Activated CD4-positive, alpha-beta T cell treated with anti-CD3 and anti-CD28 coated beads, Interleukin-2, amount 10 ng/mL, durations not matched to agents 7 days and 5 days (primary cell): ENCODE data around the gene NPEPPS. TPM values are rescaled to one million over a fixed set of nuclear protein-coding genes. Genes with fewer than 3 reads are reported as not detected.
A peak's percentile ranks its signal among the peaks of the same experiment; 100 is the strongest.
"Not testable (repeated sequence)": the region's sequence is repeated elsewhere in the genome, so short reads cannot be mapped to it uniquely, and the experiment has no call there.

Experiments used
- CTCF ChIA-PET: fragments of 350-600 bp; sonication (Branson Sonifier 250); formaldehyde crosslinking; loops from one replicate; lab custom pipeline; 2021; ENCODE audit warnings: antibody characterized with exemption; lab: Charles Lee
- POLR2A ChIA-PET: fragments of 350-600 bp; sonication (Branson Sonifier 250); formaldehyde crosslinking; loops from one replicate; lab custom pipeline; 2021; ENCODE audit warnings: antibody characterized with exemption; lab: Charles Lee
- DNase-seq: peaks from one replicate; pipeline ENCODE4 v3.0.0-alpha.2; 2020
- H3K27ac Mint-ChIP-seq: one replicate; pipeline ENCODE4 v1.8.0; 2021; ENCODE audit warnings: mild to moderate bottlenecking, moderate library complexity, mixed read lengths
- H3K27me3 Mint-ChIP-seq: one replicate; pipeline ENCODE4 v1.8.0; 2021; ENCODE audit warnings: mixed read lengths
- H3K36me3 Mint-ChIP-seq: one replicate; pipeline ENCODE4 v1.8.0; 2021; ENCODE audit warnings: low read depth, mixed read lengths
- H3K4me1 Mint-ChIP-seq: one replicate; pipeline ENCODE4 v1.8.0; 2021; ENCODE audit warnings: mixed read lengths
- H3K4me3 Mint-ChIP-seq: one replicate; pipeline ENCODE4 v1.8.0; 2021; ENCODE audit warnings: mild to moderate bottlenecking, moderate library complexity, mixed read lengths
- H3K9me3 Mint-ChIP-seq: one replicate; pipeline ENCODE4 v1.8.0; 2021; ENCODE audit warnings: mixed read lengths
- total RNA-seq, 2 experiments: library from RNA; stranded (reverse); gene quantifications; one replicate each; pipeline ENCODE4 v1.2.3, GENCODE V29; 2021

NPEPPS gene
- total RNA-seq, 2 experiments from 2014 or later: 79.6 to 110 TPM

DNA sequence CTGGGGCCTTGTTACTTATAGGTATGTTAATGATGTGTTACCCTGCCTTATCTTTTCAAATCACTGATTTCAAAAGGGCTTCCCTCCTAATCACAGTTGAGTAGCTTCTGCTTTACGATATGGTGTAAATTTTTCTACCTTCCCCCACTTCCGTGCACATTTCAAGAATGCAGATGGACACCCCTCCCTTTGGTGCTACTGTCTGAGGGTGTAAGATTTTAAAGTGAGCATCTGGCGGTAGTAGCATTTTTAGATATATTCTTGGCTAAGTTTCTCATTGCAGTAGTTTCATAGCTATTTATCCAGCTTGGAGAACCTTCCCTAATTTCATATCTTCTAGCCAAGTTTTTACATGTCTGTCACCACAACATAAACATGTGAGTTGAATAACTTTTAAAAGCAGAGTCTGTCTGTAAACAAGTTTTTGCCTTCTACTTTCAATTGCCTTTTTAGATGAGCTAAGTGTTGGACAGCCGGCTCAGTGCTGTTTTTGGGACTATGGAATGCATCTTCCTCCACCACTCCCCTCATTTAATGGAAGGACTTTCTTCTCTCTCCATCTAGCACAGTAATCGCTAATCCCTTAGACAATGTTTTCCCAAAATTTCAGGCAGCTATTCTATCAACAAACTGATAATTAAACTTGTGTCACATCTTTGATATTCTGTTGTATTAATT is 55.6 kb downstream of the NPEPPS start:
- not testable (repeated sequence) for H3K27ac Mint-ChIP-seq
- peaks cover 11% of the 10 kb centered on the region for H3K36me3 Mint-ChIP-seq

DNA sequence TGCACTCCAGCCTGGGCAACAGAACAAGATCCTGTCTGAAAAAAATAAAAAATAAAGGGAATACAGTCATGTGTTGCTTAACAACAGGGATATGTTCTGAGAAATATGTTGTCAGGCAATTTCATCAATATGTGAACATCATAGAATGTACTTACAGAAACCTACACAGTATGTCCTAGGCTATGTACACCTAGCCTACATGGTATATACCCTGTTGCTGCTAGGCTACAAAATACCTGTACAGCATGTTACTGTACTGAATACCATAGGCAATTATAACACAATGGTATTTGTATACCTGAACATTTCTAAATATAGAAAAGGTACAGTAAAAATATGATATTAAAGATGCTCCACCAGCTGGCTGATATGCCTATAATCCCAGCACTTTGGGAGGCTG is 62.6 kb downstream of the NPEPPS start:
- H3K4me1 Mint-ChIP-seq, H3K9me3 Mint-ChIP-seq, H3K27me3 Mint-ChIP-seq, H3K4me3 Mint-ChIP-seq, DNase-seq, H3K27ac Mint-ChIP-seq, POLR2A ChIA-PET: not testable (repeated sequence)
- peaks cover 15% of the 10 kb centered on the region for H3K36me3 Mint-ChIP-seq
- CTCF ChIA-PET: interaction anchor here (0.6 kb wide), 1 partner anchor 18 kb away, joined by 3 read pairs; no protein-coding TSS in a partner anchor

More for the DNA sequence above, 55.6 kb downstream of the NPEPPS start:
- POLR2A ChIA-PET, H3K4me3 Mint-ChIP-seq, DNase-seq, CTCF ChIA-PET, H3K4me1 Mint-ChIP-seq, H3K9me3 Mint-ChIP-seq, H3K27me3 Mint-ChIP-seq: not testable (repeated sequence)

DNA sequence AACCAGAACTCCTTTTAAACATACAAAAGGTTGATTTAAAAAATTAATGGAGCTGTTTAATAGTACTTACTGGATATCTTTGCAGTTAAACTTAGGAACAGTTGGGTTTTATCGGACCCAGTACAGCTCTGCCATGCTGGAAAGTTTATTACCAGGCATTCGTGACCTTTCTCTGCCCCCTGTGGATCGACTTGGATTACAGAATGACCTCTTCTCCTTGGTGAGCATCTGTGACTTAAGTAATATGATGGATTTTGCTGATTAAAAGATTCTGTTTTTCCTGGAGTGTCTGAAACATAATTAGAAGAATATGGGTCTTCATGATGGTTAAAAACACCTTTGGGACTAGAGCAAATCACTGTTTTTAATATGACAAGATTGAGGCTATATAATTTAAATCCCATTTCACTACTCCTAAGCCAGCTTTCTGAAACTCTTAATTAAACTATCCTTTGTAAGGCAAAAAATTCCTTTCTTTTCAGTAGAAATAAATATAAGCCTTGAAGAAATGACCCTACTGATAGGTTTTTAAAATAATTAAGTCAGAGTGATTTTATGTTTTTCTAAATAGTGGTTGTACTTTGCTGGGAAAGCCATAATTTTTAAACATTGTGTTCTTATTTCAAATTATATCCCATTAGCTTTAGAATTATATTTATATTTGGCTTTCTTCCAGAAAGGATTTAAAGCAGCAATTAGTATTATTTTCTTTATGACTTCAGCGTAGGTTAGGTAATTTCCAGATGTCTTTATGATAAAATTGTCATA is 73.1 kb downstream of the NPEPPS start:
- Mint-ChIP-seq H3K36me3 (peaks cover 36% of the 10 kb centered on the region), H3K9me3 (no peaks in the 10 kb centered on the region), H3K27ac (no peak overlapping the region), H3K4me3 (no peak overlapping the region), H3K4me1 (peaks cover under 1% of the 10 kb centered on the region), H3K27me3 (no peaks in the 10 kb centered on the region)
- POLR2A ChIA-PET: no interaction called here
- CTCF ChIA-PET: no interaction called here
- DNase-seq: no peak

DNA sequence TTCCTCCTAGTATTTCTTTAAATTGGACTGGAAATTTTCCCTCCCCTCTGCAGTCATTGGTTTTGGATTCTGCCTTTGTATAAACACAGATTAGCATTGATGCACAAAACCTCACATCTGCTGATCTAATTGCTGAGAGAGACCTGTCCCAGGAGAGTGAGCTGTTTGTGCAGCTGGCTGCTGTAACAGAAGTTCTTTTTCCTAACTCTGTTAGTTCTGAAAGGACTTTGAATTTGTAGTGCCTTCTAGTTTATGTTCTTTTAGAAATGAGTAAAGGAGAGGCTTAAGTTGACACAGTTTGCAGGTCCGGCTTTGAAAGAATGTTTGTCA is 73.7 kb downstream of the NPEPPS start:
- ChIA-PET POLR2A (no interaction called here), CTCF (no interaction called here)
- Mint-ChIP-seq H3K36me3 (peaks cover 34% of the 10 kb centered on the region), H3K27me3 (no peaks in the 10 kb centered on the region), H3K4me3 (no peak overlapping the region), H3K27ac (no peak overlapping the region), H3K9me3 (no peaks in the 10 kb centered on the region), H3K4me1 (peaks cover 3% of the 10 kb centered on the region)
- DNase-seq: no peak

DNA sequence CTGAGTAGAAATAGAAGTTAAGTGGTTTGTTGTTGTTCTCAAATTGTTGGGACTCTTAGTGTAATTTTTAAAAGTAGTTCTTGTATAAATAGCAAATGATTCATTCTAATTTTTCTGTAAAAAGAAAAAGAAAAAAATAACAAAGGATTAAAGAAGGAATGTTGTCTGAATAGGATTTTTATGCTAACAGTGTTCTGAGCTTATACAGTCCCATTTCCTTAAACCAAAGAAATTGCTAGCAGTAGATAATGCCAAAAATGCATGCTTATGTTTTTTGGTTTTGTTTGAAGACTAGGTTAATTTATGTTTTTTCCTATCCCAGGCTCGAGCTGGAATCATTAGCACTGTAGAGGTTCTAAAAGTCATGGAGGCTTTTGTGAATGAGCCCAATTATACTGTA is 74.1 kb downstream of the NPEPPS start:
- no peak overlapping the region for H3K27ac Mint-ChIP-seq
- no peak for DNase-seq
- ChIA-PET CTCF (no interaction called here), POLR2A (no interaction called here)
- H3K9me3 Mint-ChIP-seq: no peaks in the 10 kb centered on the region
- H3K36me3 Mint-ChIP-seq: peaks cover 37% of the 10 kb centered on the region
- no peak overlapping the region for H3K4me3 Mint-ChIP-seq
- no peaks in the 10 kb centered on the region for H3K27me3 Mint-ChIP-seq
- H3K4me1 Mint-ChIP-seq: peaks cover 7% of the 10 kb centered on the region

DNA sequence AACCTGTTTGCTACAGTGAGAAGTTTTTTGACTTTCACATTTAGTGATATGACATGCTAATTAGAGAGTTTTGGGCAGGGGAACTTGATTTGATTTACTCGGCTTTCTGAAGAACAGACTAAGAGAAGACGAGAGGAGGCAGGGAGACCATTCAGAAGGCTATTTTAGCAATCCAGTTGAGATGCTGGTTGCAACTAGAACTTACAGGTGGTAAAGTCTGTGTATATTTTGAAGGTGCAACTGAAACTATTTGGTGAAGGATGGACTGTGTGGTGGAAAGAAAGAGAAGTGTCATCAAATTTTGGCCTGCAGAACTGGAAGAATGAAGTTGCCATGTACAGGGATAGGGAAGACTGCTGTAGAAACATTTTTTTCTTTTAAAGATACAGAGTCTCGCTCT is 76.6 kb downstream of the NPEPPS start:
- Mint-ChIP-seq H3K9me3 (no peaks in the 10 kb centered on the region), H3K4me1 (peaks cover 10% of the 10 kb centered on the region), H3K4me3 (no peak overlapping the region), H3K36me3 (peaks cover 28% of the 10 kb centered on the region), H3K27ac (no peak overlapping the region), H3K27me3 (no peaks in the 10 kb centered on the region)
- no peak for DNase-seq
- CTCF ChIA-PET: interaction anchor here (1.0 kb wide), 1 partner anchor 11 kb away, joined by 3 read pairs; no protein-coding TSS in a partner anchor
- POLR2A ChIA-PET: no interaction called here

DNA sequence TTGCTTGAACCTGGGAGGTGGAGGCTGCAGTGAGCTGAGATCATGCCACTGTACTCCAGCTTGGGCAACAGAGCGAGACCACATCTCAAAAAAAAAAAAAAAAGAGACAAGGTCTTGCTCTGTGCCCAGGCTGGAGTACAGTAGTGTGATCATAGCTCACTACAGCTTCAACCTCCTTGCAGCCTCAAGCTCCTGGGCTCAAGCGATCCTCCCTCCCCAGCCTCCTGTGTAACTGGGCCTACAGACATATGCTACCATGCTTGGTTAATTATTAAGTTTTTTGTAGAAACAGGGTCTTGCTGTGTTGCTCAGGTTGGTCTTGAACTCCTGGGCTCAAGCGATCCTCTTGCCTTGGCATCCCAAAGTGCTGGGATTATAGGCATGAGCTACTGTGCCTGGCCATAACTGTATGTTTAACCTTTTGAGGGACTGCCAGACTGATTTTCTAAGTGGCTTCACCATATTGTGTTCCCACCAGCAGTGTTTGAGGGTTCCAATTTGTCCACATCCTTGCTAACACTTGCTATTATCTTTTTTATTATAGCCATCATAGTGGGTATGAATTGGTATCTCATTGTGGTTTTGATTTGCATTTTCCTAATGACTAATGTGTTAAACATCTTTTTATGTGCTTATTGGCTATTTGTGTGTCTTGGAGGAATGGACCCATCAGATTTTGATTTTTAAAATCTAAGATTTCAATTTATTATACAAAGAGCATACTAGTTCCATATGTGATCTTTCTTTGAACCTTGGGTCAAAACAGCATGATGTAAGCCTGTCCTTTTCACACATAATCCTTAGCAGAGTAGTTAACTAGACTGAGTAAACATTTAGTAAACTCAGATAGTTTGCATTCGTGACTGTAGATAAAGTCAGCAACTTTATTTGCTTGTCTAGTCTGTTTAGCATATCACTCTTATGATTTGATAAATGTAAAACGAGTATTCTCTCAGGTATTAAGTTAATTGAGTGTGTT is 80.8 kb downstream of the NPEPPS start:
- ChIA-PET CTCF (interaction anchor here (0.6 to 1.1 kb wide), 3 partner anchors 9 to 316 kb away, joined by 3 read pairs; no protein-coding TSS in a partner anchor), POLR2A (no interaction called here)
- Mint-ChIP-seq H3K27me3 (no peaks in the 10 kb centered on the region), H3K4me1 (peaks cover 14% of the 10 kb centered on the region), H3K9me3 (no peaks in the 10 kb centered on the region), H3K36me3 (peaks cover 34% of the 10 kb centered on the region), H3K4me3 (no peak overlapping the region), H3K27ac (no peak overlapping the region)
- no peak for DNase-seq

DNA sequence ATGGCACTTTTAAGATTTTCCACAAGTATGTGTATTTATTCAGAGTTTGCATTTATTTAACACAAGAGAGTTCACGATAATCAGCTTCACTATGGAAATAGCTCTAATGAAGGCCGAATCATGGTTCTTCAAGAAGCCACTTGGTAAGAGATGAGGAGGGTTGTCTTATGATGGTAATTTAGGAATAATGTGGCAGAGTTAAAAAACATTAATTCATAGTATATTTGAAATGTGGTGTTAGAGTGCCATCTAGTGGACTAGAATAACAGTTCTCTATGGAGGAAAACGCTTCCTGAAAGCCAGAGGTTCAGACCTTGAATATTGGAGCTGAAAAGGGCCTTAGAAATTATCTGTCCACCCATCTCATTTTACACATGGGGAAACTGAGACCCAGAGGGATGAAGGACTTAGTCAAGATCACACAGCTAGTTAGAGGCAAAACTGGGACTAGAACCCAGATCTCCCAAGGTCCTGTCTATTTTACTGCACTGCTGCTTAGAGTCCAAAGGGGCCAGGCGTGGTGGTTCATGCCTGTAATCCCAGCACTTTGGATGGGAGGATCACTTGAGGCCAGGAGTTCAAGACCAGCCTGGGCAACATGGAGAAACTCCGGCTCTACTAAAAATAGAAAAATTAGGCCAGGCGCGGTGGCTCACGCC is 85.0 kb downstream of the NPEPPS start:
- Mint-ChIP-seq H3K27me3 (no peaks in the 10 kb centered on the region), H3K36me3 (peaks cover 41% of the 10 kb centered on the region), H3K4me3 (no peak overlapping the region), H3K27ac (no peak overlapping the region), H3K4me1 (peaks cover 13% of the 10 kb centered on the region), H3K9me3 (no peaks in the 10 kb centered on the region)
- ChIA-PET POLR2A (no interaction called here), CTCF (interaction anchor here (0.6 to 1.9 kb wide), 7 partner anchors 9 to 327 kb away, joined by 3 to 8 read pairs (median 3); no protein-coding TSS in a partner anchor)
- no peak for DNase-seq

DNA sequence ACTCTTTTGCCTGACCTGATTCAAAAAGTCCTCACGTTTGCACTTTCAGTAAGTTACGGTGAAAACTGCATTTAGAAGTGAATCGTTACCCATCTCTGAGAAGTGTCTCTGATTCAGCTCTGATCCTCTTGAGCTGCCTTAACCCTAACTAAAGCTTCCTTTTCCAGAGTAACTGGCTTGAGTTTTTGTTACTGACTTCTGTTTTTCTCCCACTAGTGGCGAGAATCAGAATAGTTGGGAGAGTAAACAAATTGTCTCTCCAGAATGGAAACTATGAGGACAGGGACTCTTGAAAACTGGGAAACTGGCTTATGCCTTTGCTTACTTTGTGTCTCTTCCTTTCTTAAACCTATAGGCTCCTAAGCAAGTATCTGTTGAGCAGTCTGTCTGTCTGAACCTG is 87.5 kb downstream of the NPEPPS start:
- peaks cover 43% of the 10 kb centered on the region for H3K36me3 Mint-ChIP-seq
- no peaks in the 10 kb centered on the region for H3K27me3 Mint-ChIP-seq
- no peak for DNase-seq
- H3K4me3 Mint-ChIP-seq: no peak overlapping the region
- ChIA-PET CTCF (interaction anchor here (0.9 to 1.0 kb wide), 3 partner anchors 8 to 21 kb away, joined by 3 to 4 read pairs (median 3); no protein-coding TSS in a partner anchor), POLR2A (interaction anchor here (1.2 kb wide), 1 partner anchor 31 kb away, joined by 4 read pairs; the partner anchor contains the start of gene KPNB1)
- no peak overlapping the region for H3K27ac Mint-ChIP-seq
- H3K9me3 Mint-ChIP-seq: no peaks in the 10 kb centered on the region
- H3K4me1 Mint-ChIP-seq: peaks cover 21% of the 10 kb centered on the region

DNA sequence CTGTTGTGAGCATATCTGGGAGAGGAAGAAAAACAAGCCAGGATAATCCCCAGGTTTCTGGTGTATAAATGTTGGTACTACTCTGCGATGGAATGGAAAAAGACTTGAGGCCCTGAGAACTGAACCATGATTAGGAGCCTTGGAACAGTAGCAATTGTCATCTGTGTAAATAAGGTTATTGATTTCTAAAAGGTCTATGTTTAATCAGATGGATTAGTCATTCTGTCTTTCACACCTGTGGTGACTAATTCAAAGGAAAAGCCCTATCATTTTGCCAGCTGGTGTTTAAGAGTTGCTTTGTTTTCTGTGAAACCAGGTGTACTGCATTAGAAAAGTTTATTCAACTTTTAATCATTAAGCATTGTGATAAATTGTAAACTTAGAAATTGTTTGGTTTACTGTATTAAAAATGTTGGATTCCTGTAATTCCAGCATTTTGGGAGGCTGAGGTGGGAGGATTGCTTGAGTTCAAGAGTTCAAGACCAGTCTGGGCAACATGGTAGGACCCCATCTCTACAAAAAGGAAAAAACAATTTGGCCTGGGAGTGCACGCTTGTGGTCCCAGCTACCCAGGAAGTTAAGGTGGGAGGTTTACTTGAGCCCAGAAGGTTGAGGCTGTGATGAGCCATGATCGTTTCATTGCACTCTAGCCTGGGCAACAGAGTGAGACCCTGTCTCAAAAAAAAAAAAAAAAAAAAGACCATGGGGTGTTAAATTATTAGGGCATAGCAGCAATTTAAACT is 89.8 kb downstream of the NPEPPS start:
- CTCF ChIA-PET: interaction anchor here (0.6 kb wide), 1 partner anchor 247 kb away, joined by 3 read pairs; no protein-coding TSS in a partner anchor
- no peak for DNase-seq
- POLR2A ChIA-PET: interaction anchor here (0.7 kb wide), 1 partner anchor 450 kb away, joined by 3 read pairs; no protein-coding TSS in a partner anchor
- no peak overlapping the region for H3K4me3 Mint-ChIP-seq
- H3K36me3 Mint-ChIP-seq: peaks cover 45% of the 10 kb centered on the region
- peaks cover 21% of the 10 kb centered on the region for H3K4me1 Mint-ChIP-seq
- no peaks in the 10 kb centered on the region for H3K27me3 Mint-ChIP-seq
- peak overlapping the region; percentile 1 for H3K27ac Mint-ChIP-seq
- no peaks in the 10 kb centered on the region for H3K9me3 Mint-ChIP-seq

DNA sequence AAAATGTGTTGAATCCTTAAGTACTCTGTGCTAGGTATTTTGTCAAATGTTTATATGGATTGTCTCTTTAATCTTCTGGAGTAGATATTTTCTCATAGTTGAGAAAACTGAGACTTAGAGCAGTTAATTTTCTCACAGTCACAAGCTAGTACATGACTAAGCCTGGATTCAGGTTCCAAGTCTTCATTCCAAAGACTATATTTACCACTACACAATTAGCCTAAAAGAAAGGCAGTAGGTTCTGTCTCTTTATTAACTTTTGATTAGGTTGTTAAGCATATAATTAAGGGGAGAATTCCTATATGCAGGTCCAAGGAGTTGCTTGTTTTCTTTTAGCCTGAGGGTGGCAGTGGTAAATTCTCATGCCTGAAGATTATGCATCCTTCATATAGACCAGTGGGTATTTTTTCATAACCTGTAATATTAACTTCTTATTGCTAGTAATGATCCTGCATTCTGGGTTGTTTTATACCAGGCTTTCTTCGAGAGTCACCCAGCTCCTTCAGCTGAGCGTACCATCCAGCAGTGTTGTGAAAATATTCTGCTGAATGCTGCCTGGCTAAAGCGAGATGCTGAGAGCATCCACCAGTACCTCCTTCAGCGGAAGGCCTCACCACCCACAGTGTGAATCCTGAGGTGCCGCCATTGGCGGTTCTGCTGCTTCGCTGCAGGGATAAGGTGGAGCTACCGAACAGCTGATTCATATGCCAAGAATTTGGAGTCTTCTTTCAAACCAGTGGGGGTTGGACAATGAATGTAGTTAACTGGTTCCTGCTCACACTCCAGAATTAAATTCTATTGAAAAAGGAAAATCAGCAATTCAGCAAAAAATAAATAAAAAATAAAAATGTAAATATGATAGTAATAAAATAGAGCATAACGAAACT is 90.6 kb downstream of the NPEPPS start:
- Mint-ChIP-seq H3K36me3 (peaks cover 40% of the 10 kb centered on the region), H3K4me1 (peaks cover 19% of the 10 kb centered on the region)
- POLR2A ChIA-PET: no interaction called here

More for the DNA sequence above, 90.6 kb downstream of the NPEPPS start:
- CTCF ChIA-PET: interaction anchor here (0.6 to 1.1 kb wide), 2 partner anchors 13 to 246 kb away, joined by 3 read pairs; no protein-coding TSS in a partner anchor
- Mint-ChIP-seq H3K9me3 (no peaks in the 10 kb centered on the region), H3K27ac (no peak overlapping the region), H3K4me3 (no peak overlapping the region), H3K27me3 (no peaks in the 10 kb centered on the region)
- DNase-seq: no peak
